GM04504 (cell line): ENCODE measurements around the gene FKBP7.
A peak's percentile ranks its signal among the peaks of the same experiment; 100 is the strongest.
"Not testable (repeated sequence)": the region's sequence is repeated elsewhere in the genome, so short reads cannot be mapped to it uniquely, and the experiment has no call there.

Experiments used
- DNase-seq: peaks from one replicate; pipeline ENCODE4 v3.0.0-alpha.2; 2012; ENCODE audit warnings: low read depth

Gene FKBP7

DNA sequence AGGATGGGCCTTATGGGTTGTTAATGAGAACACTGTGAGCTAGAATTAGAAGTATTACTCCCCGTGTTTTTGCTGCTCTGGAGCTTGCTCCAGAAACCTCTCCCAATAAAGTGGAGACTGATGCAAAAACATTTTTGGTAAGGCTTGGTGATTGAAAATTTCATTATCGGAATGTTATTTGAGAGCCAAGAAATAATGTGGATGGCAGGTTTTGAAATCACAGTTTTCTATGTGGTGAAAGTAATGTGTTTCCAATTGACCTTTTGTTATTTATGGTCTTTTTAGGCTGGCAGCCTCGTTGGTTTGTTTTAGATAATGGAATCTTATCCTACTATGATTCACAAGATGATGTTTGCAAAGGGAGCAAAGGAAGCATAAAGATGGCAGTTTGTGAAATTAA, 7.0 kb upstream of the FKBP7 start:
- no peak for DNase-seq

DNA sequence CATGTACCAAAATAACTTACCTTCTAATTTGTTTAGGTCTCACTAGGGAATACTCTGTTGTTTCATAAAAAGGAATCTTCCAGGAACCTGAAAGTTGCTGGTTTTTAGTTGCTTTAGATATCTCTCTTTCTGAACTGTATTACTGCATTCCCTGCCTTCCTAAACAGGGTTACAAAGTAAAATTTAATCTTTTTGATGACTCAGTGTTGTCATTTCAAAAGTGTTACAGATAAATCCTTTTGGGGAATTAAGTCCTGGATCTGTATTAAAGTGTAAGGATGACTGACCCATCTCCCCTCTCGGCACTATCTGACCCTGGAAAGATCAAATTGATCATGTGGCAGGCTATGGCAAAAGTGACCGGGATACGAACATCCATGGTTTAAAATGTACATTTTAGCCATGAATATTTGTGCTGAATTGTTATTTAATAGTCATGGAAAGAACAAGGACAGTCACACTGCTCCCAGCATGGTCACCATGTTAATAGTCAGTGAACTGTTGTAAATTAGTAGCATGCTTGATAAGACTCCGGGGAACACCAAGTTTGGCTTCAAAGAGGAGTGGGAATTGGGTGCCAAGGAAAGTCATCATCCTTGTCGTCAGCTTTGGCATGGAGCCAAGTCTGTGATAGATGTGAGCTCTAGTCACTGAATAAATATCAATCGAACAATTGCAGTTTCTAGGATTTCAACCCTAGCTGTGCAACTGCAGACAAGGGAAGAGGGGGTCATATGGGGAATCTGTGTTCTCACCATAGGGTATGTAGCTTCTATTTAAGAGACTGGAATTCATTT, 6.0 kb upstream of the FKBP7 start:
- no peak for DNase-seq

DNA sequence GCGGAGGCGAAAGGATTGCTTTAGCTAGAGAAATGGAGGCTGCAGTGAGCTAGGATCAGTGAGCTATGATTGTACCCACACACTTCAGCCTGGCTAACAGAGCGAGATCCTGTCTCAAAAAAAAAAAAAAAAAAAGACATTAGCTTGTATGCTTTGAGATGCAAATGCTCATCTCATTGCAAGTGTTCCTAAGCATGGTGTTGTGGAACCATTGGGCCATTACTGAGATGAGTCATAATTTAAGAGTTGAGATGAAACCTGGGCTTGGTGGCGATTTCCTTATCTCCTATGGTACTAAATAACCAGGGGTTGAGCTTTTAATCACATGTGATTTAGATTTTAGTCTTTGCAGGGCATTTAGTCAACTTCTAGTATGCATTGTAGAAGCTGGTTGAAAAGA, 4.0 kb upstream of the FKBP7 start:
- no peak for DNase-seq

DNA sequence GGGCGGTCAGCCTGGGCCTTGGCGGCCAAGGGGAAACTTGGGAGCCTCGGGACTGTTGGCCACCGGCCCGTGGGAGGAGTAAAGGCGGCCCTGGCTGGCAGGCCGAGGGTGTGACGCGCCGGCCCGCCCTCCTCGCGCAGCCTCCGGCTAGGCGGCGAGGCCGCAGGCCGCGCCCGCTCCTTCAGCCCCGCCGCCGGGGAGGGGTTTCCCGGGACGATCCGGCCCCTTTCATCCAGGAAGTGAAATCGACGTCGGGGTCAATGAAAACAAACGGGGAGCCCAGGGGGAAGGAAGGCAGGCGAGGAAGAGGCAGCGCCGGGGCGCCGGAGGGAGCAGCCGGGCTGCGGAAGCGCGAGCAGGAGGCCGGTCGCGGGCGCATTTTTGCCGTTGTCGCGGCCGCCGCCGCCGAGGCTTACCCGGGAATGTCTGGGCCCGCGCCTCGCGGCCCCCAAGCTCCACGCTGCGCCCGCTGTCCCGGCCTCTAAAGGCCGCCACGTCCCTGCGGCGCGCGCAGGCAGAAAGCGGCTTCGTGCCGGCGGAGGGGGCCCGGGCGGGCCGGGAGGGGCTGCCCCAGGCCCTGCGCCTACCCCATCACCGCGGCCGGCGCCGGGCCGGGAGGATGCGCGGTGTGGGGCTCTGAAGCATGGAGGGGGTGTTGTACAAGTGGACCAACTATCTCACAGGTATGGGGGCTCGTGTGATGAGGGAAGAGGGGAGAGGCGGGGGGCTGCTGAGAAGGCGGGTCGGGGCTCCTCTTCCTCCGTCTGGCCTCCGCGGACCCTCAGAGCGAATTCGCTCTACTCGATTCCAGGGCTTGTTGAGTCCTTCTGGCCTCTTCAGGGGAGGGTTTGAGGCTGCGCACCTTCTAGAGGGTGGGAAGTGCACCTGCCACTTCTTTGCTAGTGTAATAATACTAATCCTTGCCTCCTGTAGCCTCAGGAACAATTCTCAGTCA, 2.1 kb upstream of the FKBP7 start, which contains the start of gene PLEKHA3:
PLEKHA3 (plus strand) TSS at position 231 of the 955 bp plus-strand sequence; CDS start at position 644, 413 bp downstream.
- peak; percentile 91 for DNase-seq

- no peak for DNase-seq
These were observed 1.4 kb upstream of the FKBP7 start for GRCh38 chr2:178479758-178480226.

DNA sequence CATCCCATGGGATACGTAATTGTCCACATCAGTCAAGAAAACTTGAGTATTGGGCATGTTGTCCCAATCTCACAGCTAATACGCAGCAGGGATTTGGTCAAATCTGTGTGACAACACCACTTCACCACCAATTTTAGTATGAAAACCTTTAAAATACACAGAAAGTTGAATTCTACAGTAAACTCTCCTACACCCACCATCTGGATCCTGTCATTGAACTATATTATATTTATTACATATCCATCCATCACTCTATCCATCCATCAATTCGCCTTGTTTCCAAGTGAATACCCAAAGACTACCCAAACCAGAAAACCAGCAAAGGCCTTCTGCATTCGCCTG, 846 bp upstream of the FKBP7 start:
- DNase-seq: no peak

GRCh38 chr2:178478130-178478438, 316 bp downstream of the FKBP7 start:
- DNase-seq: no peak

GRCh38 chr2:178477443-178478129, 814 bp downstream of the FKBP7 start:
- DNase-seq: no peak

DNA sequence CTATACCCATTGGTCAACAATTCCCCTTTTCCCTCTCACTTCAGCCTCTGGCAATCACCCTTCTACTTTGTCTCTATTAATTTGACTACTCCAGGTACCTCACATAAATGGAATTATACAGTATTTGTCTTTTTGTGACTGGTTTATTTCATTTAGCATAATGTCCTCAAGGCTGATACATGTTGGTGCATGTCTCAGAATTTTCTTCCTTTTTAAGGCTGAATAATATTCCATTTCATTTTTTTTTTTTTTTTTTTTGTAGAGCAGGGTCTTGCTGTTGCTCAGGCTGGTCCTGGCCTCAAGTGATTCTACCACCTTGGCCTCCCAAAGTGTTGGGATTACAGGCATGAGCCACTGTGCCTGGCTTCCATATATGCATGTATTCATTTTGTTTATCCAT, 1.9 kb downstream of the FKBP7 start:
- DNase-seq: no peak

GRCh38 chr2:178474560-178474959, 3.8 kb downstream of the FKBP7 start:
- no peak for DNase-seq

DNA sequence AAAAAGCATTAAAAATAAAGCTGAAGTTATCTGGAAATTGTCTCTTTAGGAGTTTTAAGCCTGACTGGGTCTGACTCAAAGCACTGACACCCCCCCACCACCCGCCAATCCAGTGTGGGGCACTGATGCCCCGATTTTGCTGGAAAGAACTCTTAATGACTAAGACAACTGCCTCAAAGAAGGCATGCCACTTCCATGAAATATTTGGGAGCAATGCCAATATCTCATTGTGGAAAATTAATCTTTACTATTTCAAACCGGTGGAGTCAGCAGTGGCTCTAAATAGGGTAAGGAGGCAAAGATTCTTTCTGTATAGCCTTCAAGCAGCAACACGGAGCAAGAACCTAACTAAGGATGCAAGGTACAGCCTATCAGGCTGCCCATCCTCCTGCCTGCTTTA, 4.5 kb downstream of the FKBP7 start:
- no peak for DNase-seq

DNA sequence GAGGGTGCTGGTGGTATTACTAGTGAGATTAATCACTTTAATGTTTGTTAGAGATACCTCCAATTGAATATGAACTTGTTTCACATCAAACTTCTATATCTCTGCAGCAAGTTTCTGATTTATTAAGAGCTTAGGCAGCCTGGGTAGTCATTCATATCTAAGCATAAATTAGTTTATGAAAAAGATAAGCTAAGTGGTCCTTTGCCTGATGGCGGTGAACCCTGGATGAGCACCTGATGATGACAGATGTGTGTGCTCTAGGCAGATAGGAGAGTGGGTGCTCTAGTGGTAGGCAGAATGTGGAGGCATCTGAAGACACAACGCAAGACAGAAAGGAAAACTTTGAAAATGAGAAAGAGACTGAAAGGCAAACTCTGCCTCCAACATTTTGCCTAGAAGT, 5.0 kb downstream of the FKBP7 start:
- DNase-seq: no peak

DNA sequence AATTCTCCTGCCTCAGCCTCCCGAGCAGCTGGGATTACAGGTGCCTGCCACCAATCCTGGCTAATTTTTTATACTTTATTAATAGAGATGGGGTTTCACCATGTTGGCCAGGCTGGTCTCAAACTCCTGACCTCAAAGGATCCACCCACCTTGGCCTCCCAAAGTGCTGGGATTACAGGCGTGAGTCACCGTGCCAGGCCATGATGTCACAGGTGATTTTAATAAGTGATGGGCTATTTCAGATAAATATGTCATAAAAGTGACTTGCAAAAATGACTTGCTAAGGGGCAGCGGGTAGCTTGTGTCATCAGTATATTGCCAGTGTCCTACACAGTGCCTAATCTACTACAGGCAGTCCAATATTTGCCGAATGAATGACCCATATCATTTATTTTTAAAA, 7.1 kb downstream of the FKBP7 start:
- not testable (repeated sequence) for DNase-seq

- no peak for DNase-seq
These were observed 9.1 kb downstream of the FKBP7 start for GRCh38 chr2:178469219-178469849.

DNA sequence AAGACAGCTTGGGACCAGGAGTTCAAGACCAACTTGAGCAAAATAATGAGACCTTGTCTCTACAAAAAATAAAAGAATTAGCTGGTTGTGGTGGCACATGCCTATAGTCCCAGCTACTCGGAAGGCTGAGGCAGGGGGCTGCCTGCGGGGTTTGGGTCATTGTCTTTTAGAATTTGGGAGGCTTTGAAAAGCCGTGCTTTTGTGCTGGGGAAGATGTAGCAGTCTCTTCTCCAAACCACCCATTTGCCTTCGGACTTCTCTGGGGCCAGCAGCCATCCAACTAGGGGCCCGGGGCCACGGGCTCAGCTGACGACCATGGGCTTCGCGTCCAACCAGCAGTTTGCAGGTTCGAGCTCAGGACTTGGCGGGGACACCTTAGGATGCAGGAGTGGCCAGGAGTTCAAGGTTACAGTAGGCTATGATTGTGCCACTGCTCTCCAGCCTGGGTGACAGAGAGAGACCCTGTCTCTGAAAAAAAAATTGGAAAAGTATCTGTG, 21.0 kb downstream of the FKBP7 start:
- DNase-seq: no peak

GRCh38 chr2:178455947-178456346, 22.5 kb downstream of the FKBP7 start:
- DNase-seq: no peak

- DNase-seq: no peak
These were observed 25.5 kb downstream of the FKBP7 start for GRCh38 chr2:178452870-178453269.

DNA sequence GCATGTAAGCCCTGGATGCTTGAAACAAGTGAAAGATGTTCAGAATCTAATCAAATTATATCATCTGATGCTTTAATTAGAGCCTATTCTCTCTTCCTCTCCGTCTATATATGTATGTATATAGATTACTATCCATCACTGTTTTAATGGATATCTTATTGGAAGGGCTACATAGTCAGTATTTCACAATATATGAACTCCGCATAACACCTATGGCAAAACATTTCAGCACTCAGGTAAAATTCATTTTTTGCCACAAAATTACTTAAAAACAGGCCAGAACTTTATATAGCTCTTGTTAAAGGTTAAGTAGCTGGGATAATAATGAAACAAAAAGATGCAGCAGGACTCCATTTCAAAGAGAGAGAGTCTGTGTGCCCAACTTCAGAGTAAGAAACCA, 26.1 kb downstream of the FKBP7 start:
- no peak for DNase-seq

GRCh38 chr2:178450774-178451525, 27.4 kb downstream of the FKBP7 start, which contains the start of the genes PJVK and PRKRA:
Gene PJVK, plus strand, starts transcription at chr2:178451378. Its CDS starts 2,032 bp downstream, at chr2:178453410.
Gene PRKRA, minus strand, starts transcription at chr2:178451175. Its CDS starts 145 bp downstream, at chr2:178451030.
- peak; percentile 95 for DNase-seq

DNA sequence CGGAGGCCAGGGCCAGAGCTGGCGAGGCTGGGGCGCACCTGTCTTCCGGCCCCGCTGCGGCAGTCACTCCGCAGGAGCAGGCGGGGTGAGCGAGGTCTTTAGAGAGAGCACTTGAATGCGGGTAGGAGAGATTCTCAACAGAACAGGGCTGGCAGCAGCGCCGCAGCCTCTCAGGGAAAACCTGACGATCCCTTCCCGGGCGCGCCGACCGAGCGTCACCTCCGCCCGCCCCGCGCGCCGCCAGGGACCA, 28.0 kb downstream of the FKBP7 start:
- DNase-seq: no peak
